Keratinocyte (primary cell): ENCODE measurements around the gene TTBK1. TPM values are rescaled to one million over a fixed set of nuclear protein-coding genes. Genes with fewer than 3 reads are reported as not detected.

Experiments used
- DNase-seq: peaks from one replicate; pipeline ENCODE4 v3.0.0-alpha.2; 2011; ENCODE audit warnings: low read depth, missing footprints, low spot score
- FAIRE-seq: peaks from 2 replicates; lab custom pipeline; 2011; peaks lifted over from hg19 to GRCh38; lab: Jason Lieb, UNC
- H2AFZ ChIP-seq: 2 replicates; pipeline ENCODE4 v1.6.0; 2012; ENCODE audit warnings: low read length, control low read depth, inconsistent platforms; ENCODE audit not compliant: control insufficient read depth
- H3K27ac ChIP-seq: 2 replicates; pipeline ENCODE4 v1.5.1; 2011; ENCODE audit warnings: low read length; ENCODE audit not compliant: control insufficient read depth, insufficient read depth
- H3K27me3 ChIP-seq: 3 replicates; pipeline ENCODE4 v1.6.0; 2011; ENCODE audit warnings: low read length; ENCODE audit not compliant: control insufficient read depth, insufficient read depth; ENCODE audit errors: extremely low read depth
- H3K36me3 ChIP-seq, 2 experiments: 2 replicates in 1 of 2; 3 replicates in 1 of 2; pipeline ENCODE4 v1.5.1; 2011; ENCODE audit warnings: low read length in 2 of 2, mild to moderate bottlenecking in 1 of 2; ENCODE audit not compliant: control insufficient read depth in 2 of 2, insufficient read depth in 2 of 2; ENCODE audit errors: extremely low read depth in 1 of 2
- H3K4me1 ChIP-seq: 3 replicates; pipeline ENCODE4 v1.5.1; 2011; ENCODE audit warnings: low read length; ENCODE audit not compliant: control insufficient read depth, insufficient read depth; ENCODE audit errors: extremely low read depth
- H3K4me2 ChIP-seq: 3 replicates; pipeline ENCODE4 v1.6.0; 2011; ENCODE audit warnings: low read depth, low read length; ENCODE audit not compliant: control insufficient read depth, insufficient read depth; ENCODE audit errors: extremely low read depth
- H3K4me3 ChIP-seq, 3 experiments: fragments of 200-600 bp in 1 of 3; sonication (generic) in 1 of 3; 2 replicates in 2 of 3; 3 replicates in 1 of 3; pipeline ENCODE4 v1.5.1; 2011 to 2016; ENCODE audit warnings: low read length in 3 of 3, mild to moderate bottlenecking in 3 of 3, control low read depth in 2 of 3, inconsistent platforms in 1 of 3, low read depth in 1 of 3, mixed read lengths in 1 of 3, mixed run types in 1 of 3, moderate library complexity in 1 of 3; ENCODE audit not compliant: control insufficient read depth in 2 of 3, insufficient read depth in 2 of 3; ENCODE audit errors: extremely low read depth in 1 of 3
- H3K79me2 ChIP-seq: 2 replicates; pipeline ENCODE4 v1.6.0; 2012; ENCODE audit warnings: low read length; ENCODE audit not compliant: control insufficient read depth, insufficient read depth
- H3K9ac ChIP-seq: 3 replicates; pipeline ENCODE4 v1.6.0; 2011; ENCODE audit warnings: low read length; ENCODE audit not compliant: control insufficient read depth, insufficient read depth; ENCODE audit errors: extremely low read depth
- H3K9me1 ChIP-seq: 3 replicates; pipeline ENCODE4 v1.6.0; 2011; ENCODE audit warnings: low read length; ENCODE audit not compliant: control insufficient read depth, insufficient read depth; ENCODE audit errors: extremely low read depth
- H3K9me3 ChIP-seq: 2 replicates; pipeline ENCODE4 v1.5.1; 2012; ENCODE audit warnings: low read depth, low read length; ENCODE audit not compliant: control insufficient read depth
- H4K20me1 ChIP-seq: 3 replicates; pipeline ENCODE4 v1.6.0; 2011; ENCODE audit warnings: low read length; ENCODE audit not compliant: control insufficient read depth, insufficient read depth; ENCODE audit errors: extremely low read depth
- CTCF ChIP-seq, 3 experiments: IDR thresholded peaks in 1 of 3; conservative IDR thresholded peaks in 1 of 3; optimal IDR thresholded peaks in 1 of 3; 2 replicates in 2 of 3; 3 replicates in 1 of 3; pipeline versions ENCODE3 to v1.5.1; 2011; ENCODE audit warnings: low read length in 3 of 3, mild to moderate bottlenecking in 3 of 3, moderate library complexity in 2 of 3, control low read depth in 1 of 3, inconsistent platforms in 1 of 3; ENCODE audit not compliant: insufficient read depth in 2 of 3; ENCODE audit errors: extremely low read depth in 1 of 3
- EZH2 ChIP-seq: IDR thresholded peaks from one replicate; pipeline ENCODE4 v1.6.1; 2012; ENCODE audit warnings: inconsistent platforms, mild to moderate bottlenecking, low read length, moderate library complexity
- dilution Hi-C: fragments of 300-500 bp; cut with MboI; formaldehyde crosslinking; loops from one replicate; pipeline ENCODE4 v1.7.0; 2020; ENCODE audit warnings: low sequenced_read_pairs; ENCODE audit not compliant: extremely low pct_ligation_motif_present
- polyA plus RNA-seq, 5 experiments: library from polyadenylated mRNA; depleted of rRNA in 3 of 5; stranded (reverse) in 3 of 5; stranded (forward) in 1 of 5; unstranded in 1 of 5; fragments of >200 nt; gene quantifications; 1 replicate in 1 of 5; 2 replicates in 3 of 5; 3 replicates in 1 of 5; pipeline versions ENCODE4 v1.2.1 to v1.2.3, GENCODE V29; 2011 to 2012; ENCODE audit warnings: missing spikeins in 2 of 5, low read depth in 1 of 5, low replicate concordance in 1 of 5

The TTBK1 gene
- polyA plus RNA-seq, 1 donor (not counting 4 experiments of a cell fraction or from before 2014, with no cell fraction given) = not detected

GRCh38 chr6:43262000-43262779 is 18.9 kb downstream of the TTBK1 start:
- FAIRE-seq = no peak
- no peak overlapping the region for H2AFZ ChIP-seq

DNA sequence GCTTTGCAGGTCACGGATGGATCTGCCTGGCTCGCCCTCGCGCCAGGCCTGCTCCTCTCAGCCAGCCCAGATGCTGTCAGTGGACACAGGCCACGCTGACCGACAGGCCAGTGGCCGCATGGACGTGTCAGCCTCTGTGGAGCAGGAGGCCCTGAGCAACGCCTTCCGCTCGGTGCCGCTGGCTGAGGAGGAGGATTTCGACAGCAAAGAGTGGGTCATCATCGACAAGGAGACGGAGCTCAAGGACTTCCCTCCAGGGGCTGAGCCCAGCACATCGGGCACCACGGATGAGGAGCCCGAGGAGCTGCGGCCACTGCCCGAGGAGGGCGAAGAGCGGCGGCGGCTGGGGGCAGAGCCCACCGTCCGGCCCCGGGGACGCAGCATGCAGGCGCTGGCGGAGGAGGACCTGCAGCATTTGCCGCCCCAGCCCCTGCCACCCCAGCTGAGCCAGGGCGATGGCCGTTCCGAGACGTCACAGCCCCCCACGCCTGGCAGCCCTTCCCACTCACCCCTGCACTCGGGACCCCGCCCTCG is 19.6 kb downstream of the TTBK1 start:
- no peak overlapping the region for H3K4me3 ChIP-seq
- peaks cover 3% of the 10 kb centered on the region for H3K27me3 ChIP-seq
- H3K4me2 ChIP-seq = no peak overlapping the region
- no peaks in the 10 kb centered on the region for H3K79me2 ChIP-seq
- H3K9me1 ChIP-seq = no peaks in the 10 kb centered on the region
- H2AFZ ChIP-seq = no peak overlapping the region
- H4K20me1 ChIP-seq = no peaks in the 10 kb centered on the region
- no peak for FAIRE-seq
- DNase-seq = no peak
- H3K9ac ChIP-seq = no peak overlapping the region
- no peak for TF ChIP-seq CTCF (optimal IDR thresholded peaks at IDR 0.05 in 1 of 3, IDR thresholded peaks at IDR 0.05 in 1 of 3, conservative IDR thresholded peaks at IDR 0.05 in 1 of 3; ENCODE audit: extremely low read depth in 1 of 3, insufficient read depth in 2 of 3, low read length in 3 of 3)
- TF ChIP-seq EZH2 = no peak
- no peak overlapping the region for H3K27ac ChIP-seq
- dilution Hi-C loops = no loop called here
- H3K9me3 ChIP-seq = no peaks in the 10 kb centered on the region
- no peaks in the 10 kb centered on the region for H3K4me1 ChIP-seq
- H3K36me3 ChIP-seq = no peaks in the 10 kb centered on the region

More at GRCh38 chr6:43262000-43262779, 18.9 kb downstream of the TTBK1 start:
- Histone ChIP-seq H3K27me3 (peaks cover 3% of the 10 kb centered on the region), H3K9ac (no peak overlapping the region), H3K36me3 (no peaks in the 10 kb centered on the region), H3K4me1 (no peaks in the 10 kb centered on the region), H3K9me1 (no peaks in the 10 kb centered on the region), H3K4me3 (no peak overlapping the region), H3K27ac (no peak overlapping the region), H3K79me2 (no peaks in the 10 kb centered on the region), H3K9me3 (no peaks in the 10 kb centered on the region), H4K20me1 (no peaks in the 10 kb centered on the region), H3K4me2 (no peak overlapping the region)
- no peak for DNase-seq
- TF ChIP-seq CTCF (optimal IDR thresholded peaks at IDR 0.05 in 1 of 3, IDR thresholded peaks at IDR 0.05 in 1 of 3, conservative IDR thresholded peaks at IDR 0.05 in 1 of 3; ENCODE audit: extremely low read depth in 1 of 3, insufficient read depth in 2 of 3, low read length in 3 of 3) (no peak), EZH2 (no peak)
- dilution Hi-C loops = no loop called here
